BLaER1 treated with 17β-estradiol and CSF1 and Interleukin-3, amounts not matched to agents 10 nM and 100 nM (cell line): Measurements from ENCODE around the gene U2AF1L4.

ENCODE experiments used
- H3K27ac ChIP-seq, 11 experiments: shearing (Covaris generic); formaldehyde crosslinking; 2 replicates each; pipeline ENCODE4 v1.8.1; 2022
- H3K27me3 ChIP-seq, 11 experiments: shearing (Covaris generic); formaldehyde crosslinking; 2 replicates each; pipeline ENCODE4 v1.8.1; 2022
- H3K36me3 ChIP-seq, 11 experiments: shearing (Covaris generic); formaldehyde crosslinking; 2 replicates each; pipeline ENCODE4 v1.8.1; 2022
- H3K4me1 ChIP-seq, 10 experiments: shearing (Covaris generic); formaldehyde crosslinking; 2 replicates each; pipeline ENCODE4 v1.8.1; 2022
- H3K4me2 ChIP-seq, 11 experiments: shearing (Covaris generic); formaldehyde crosslinking; 2 replicates each; pipeline ENCODE4 v1.8.1; 2022
- H3K4me3 ChIP-seq, 10 experiments: shearing (Covaris generic); formaldehyde crosslinking; 2 replicates each; pipeline ENCODE4 v1.8.1; 2022
- H3K9ac ChIP-seq, 11 experiments: shearing (Covaris generic); formaldehyde crosslinking; 2 replicates each; pipeline ENCODE4 v1.8.1; 2022
- H3K9me3 ChIP-seq, 11 experiments: shearing (Covaris generic); formaldehyde crosslinking; replicated peaks in 1 of 11; 2 replicates each; pipeline ENCODE4 v1.8.1; 2022
- H4K20me1 ChIP-seq, 11 experiments: shearing (Covaris generic); formaldehyde crosslinking; 2 replicates each; pipeline ENCODE4 v1.8.1; 2022
- Cebpa-rat ChIP-seq, 11 experiments: shearing (Covaris generic); IDR thresholded peaks; 2 replicates each; pipeline ENCODE4 v1.8.1; 2022

U2AF1L4 gene

GRCh38 chr19:35715355-35715809 lies 29.8 kb downstream of the U2AF1L4 start:
- Histone ChIP-seq H3K9ac (peak overlapping the region; percentile 92 to 98 (median 95); a peak in 21 of 22 replicates), H3K36me3 (peaks cover 8 to 13% (median 11%) of the 10 kb centered on the region in 11 experiments), H3K4me2 (peak overlapping the region; percentile 91 to 100 (median 98)), H3K4me1 (peaks cover 41 to 76% (median 69%) of the 10 kb centered on the region in 10 experiments), H3K27ac (peak overlapping the region in 7 of 11 experiments; percentile 27 to 95 (median 93); a peak in 7 of 22 replicates), H3K4me3 (peak overlapping the region; percentile 73 to 98 (median 90)), H4K20me1 (peaks cover 19 to 49% (median 21%) of the 10 kb centered on the region in 11 experiments; a peak in 21 of 22 replicates), H3K9me3 (no peaks in the 10 kb centered on the region), H3K27me3 (no peaks in the 10 kb centered on the region)
- TF ChIP-seq Cebpa-rat (IDR thresholded peaks at IDR 0.05), result no peak

- H3K4me2 ChIP-seq, result peak overlapping the region; percentile 91 to 100 (median 98)
- H3K36me3 ChIP-seq, result peaks cover 2 to 8% (median 6%) of the 10 kb centered on the region in 11 experiments; a peak in 20 of 22 replicates
- 0 out of 22 replicates have a peak overlapping the region, but pooled peaks of 1 of the 11 experiments have one; percentile 93 for H3K27ac ChIP-seq
- H3K4me1 ChIP-seq, result peaks cover 41 to 73% (median 66%) of the 10 kb centered on the region in 10 experiments
- H3K27me3 ChIP-seq, result no peaks in the 10 kb centered on the region
- no peak for TF ChIP-seq Cebpa-rat (IDR thresholded peaks at IDR 0.05)
- no peaks in the 10 kb centered on the region for H3K9me3 ChIP-seq
- H3K9ac ChIP-seq, result peak overlapping the region in 10 of 11 experiments; percentile 92 to 98 (median 95); a peak in 9 of 22 replicates
- H4K20me1 ChIP-seq, result peaks cover 13 to 42% (median 16%) of the 10 kb centered on the region in 11 experiments; a peak in 21 of 22 replicates
- H3K4me3 ChIP-seq, result peak overlapping the region in 2 of 10 experiments; percentile 90 to 92; a peak in 4 of 20 replicates
Observed at GRCh38 chr19:35714601-35715354, 30.4 kb downstream of the U2AF1L4 start.

GRCh38 chr19:35713904-35714495 lies 31.2 kb downstream of the U2AF1L4 start:
- H4K20me1 ChIP-seq, result peaks cover 6 to 35% (median 8%) of the 10 kb centered on the region in 11 experiments; a peak in 20 of 22 replicates
- H3K4me1 ChIP-seq, result peaks cover 33 to 65% (median 58%) of the 10 kb centered on the region in 10 experiments
- no peak overlapping the region for H3K27ac ChIP-seq
- H3K27me3 ChIP-seq, result no peaks in the 10 kb centered on the region
- H3K9ac ChIP-seq, result no peak overlapping the region; a peak in 1 of 22 replicates
- H3K4me2 ChIP-seq, result peak overlapping the region in 5 of 11 experiments; percentile 75 to 100 (median 93); a peak in 7 of 22 replicates
- no peaks in the 10 kb centered on the region for H3K9me3 ChIP-seq
- no peak for TF ChIP-seq Cebpa-rat (IDR thresholded peaks at IDR 0.05)
- peaks cover 0 to under 1% (median 0%) of the 10 kb centered on the region in 11 experiments; a peak in 1 of 22 replicates for H3K36me3 ChIP-seq
- H3K4me3 ChIP-seq, result no peak overlapping the region

GRCh38 chr19:35713506-35713850 lies 31.7 kb downstream of the U2AF1L4 start:
- Histone ChIP-seq H3K4me2 (peak overlapping the region in 9 of 11 experiments; percentile 30 to 100 (median 75); a peak in 15 of 22 replicates), H3K9me3 (no peaks in the 10 kb centered on the region), H4K20me1 (peaks cover under 1 to 29% (median 3%) of the 10 kb centered on the region in 11 experiments; a peak in 17 of 22 replicates), H3K27ac (no peak overlapping the region), H3K4me3 (no peak overlapping the region), H3K36me3 (no peaks in the 10 kb centered on the region), H3K27me3 (no peaks in the 10 kb centered on the region), H3K9ac (no peak overlapping the region), H3K4me1 (peaks cover 30 to 63% (median 55%) of the 10 kb centered on the region in 10 experiments)
- no peak for TF ChIP-seq Cebpa-rat (IDR thresholded peaks at IDR 0.05)

- H3K4me1 ChIP-seq, result peaks cover 30 to 63% (median 55%) of the 10 kb centered on the region in 10 experiments
- peak overlapping the region in 6 of 11 experiments; percentile 1 to 50 (median 32); a peak in 5 of 22 replicates for H3K9ac ChIP-seq
- peaks cover 0 to 26% (median 0%) of the 10 kb centered on the region in 11 experiments; a peak in 4 of 22 replicates for H4K20me1 ChIP-seq
- peak overlapping the region; percentile 30 to 100 (median 68) for H3K4me2 ChIP-seq
- peak overlapping the region in 3 of 11 experiments; percentile 3 to 40 (median 21); a peak in 1 of 22 replicates for H3K27ac ChIP-seq
- no peaks in the 10 kb centered on the region for H3K9me3 ChIP-seq
- no peak overlapping the region for H3K4me3 ChIP-seq
- no peak for TF ChIP-seq Cebpa-rat (IDR thresholded peaks at IDR 0.05)
- H3K27me3 ChIP-seq, result no peaks in the 10 kb centered on the region
- H3K36me3 ChIP-seq, result no peaks in the 10 kb centered on the region
Observed at GRCh38 chr19:35712567-35713505, 32.4 kb downstream of the U2AF1L4 start.

GRCh38 chr19:35710784-35711723 lies 34.2 kb downstream of the U2AF1L4 start:
- Histone ChIP-seq H3K27me3 (no peaks in the 10 kb centered on the region), H3K4me1 (peaks cover 26 to 59% (median 51%) of the 10 kb centered on the region in 10 experiments), H3K36me3 (no peaks in the 10 kb centered on the region), H3K4me3 (no peak overlapping the region), H3K9ac (peak overlapping the region in 1 of 11 experiments; percentile 7; a peak in 2 of 22 replicates), H3K4me2 (peak overlapping the region in 7 of 11 experiments; percentile 15 to 91 (median 63); a peak in 13 of 22 replicates), H3K9me3 (no peaks in the 10 kb centered on the region), H4K20me1 (peaks cover 0 to 23% (median 0%) of the 10 kb centered on the region in 11 experiments; a peak in 4 of 22 replicates), H3K27ac (no peak overlapping the region)
- no peak for TF ChIP-seq Cebpa-rat (IDR thresholded peaks at IDR 0.05)

GRCh38 chr19:35708391-35708790 lies 36.8 kb downstream of the U2AF1L4 start:
- H3K9me3 ChIP-seq, result no peaks in the 10 kb centered on the region
- H4K20me1 ChIP-seq, result peaks cover 0 to 4% (median 0%) of the 10 kb centered on the region in 11 experiments; a peak in 2 of 22 replicates
- H3K4me3 ChIP-seq, result no peak overlapping the region
- no peaks in the 10 kb centered on the region for H3K36me3 ChIP-seq
- TF ChIP-seq Cebpa-rat (IDR thresholded peaks at IDR 0.05), result no peak
- H3K4me2 ChIP-seq, result no peak overlapping the region
- no peak overlapping the region for H3K9ac ChIP-seq
- peaks cover 13 to 32% (median 27%) of the 10 kb centered on the region in 10 experiments for H3K4me1 ChIP-seq
- H3K27ac ChIP-seq, result no peak overlapping the region
- peaks cover 0 to 1% (median 0%) of the 10 kb centered on the region in 11 experiments; a peak in 1 of 22 replicates for H3K27me3 ChIP-seq
